Osteoblast (primary cell): Measurements from ENCODE around the gene SAMM50. TPM values are rescaled to one million over a fixed set of nuclear protein-coding genes. Genes with fewer than 3 reads are reported as not detected.
A peak's percentile ranks its signal among the peaks of the same experiment; 100 is the strongest.

ENCODE experiments used
- DNase-seq: peaks from one replicate; pipeline ENCODE4 v3.0.0; 2011; ENCODE audit warnings: low spot score, mixed read lengths; ENCODE audit not compliant: insufficient read length; ENCODE audit errors: missing footprints
- H2AFZ ChIP-seq: 2 replicates; pipeline ENCODE4 v1.6.0; 2011; ENCODE audit warnings: mild to moderate bottlenecking, low read length
- H3K27ac ChIP-seq: 2 replicates; pipeline ENCODE4 v1.5.1; 2011; ENCODE audit warnings: mild to moderate bottlenecking, low read depth, low read length, moderate library complexity
- H3K27me3 ChIP-seq: 2 replicates; pipeline ENCODE4 v1.6.0; 2012; ENCODE audit warnings: mild to moderate bottlenecking, control low read depth, inconsistent platforms, low read length, moderate library complexity; ENCODE audit not compliant: insufficient read depth
- H3K36me3 ChIP-seq: 2 replicates; pipeline ENCODE4 v1.5.1; 2011; ENCODE audit warnings: mild to moderate bottlenecking, low read length, control low read depth, moderate library complexity; ENCODE audit not compliant: insufficient read depth
- H3K4me1 ChIP-seq: 2 replicates; pipeline ENCODE4 v1.5.1; 2011; ENCODE audit warnings: mild to moderate bottlenecking, low read length, control low read depth, moderate library complexity; ENCODE audit not compliant: insufficient read depth
- H3K4me2 ChIP-seq: 2 replicates; pipeline ENCODE4 v1.6.0; 2011; ENCODE audit warnings: mild to moderate bottlenecking, low read length; ENCODE audit not compliant: insufficient read depth
- H3K4me3 ChIP-seq: fragments of 200-600 bp; sonication (generic); 3 replicates; pipeline ENCODE4 v1.5.1; 2012; ENCODE audit warnings: mild to moderate bottlenecking, low read length, inconsistent platforms; ENCODE audit not compliant: insufficient read depth
- H3K79me2 ChIP-seq: 2 replicates; pipeline ENCODE4 v1.6.0; 2012; ENCODE audit warnings: mild to moderate bottlenecking, low read length, control low read depth, inconsistent platforms; ENCODE audit not compliant: insufficient read depth
- H3K9me3 ChIP-seq: 2 replicates; pipeline ENCODE4 v1.5.1; 2011; ENCODE audit warnings: low read depth, low read length, control low read depth
- H4K20me1 ChIP-seq: 2 replicates; pipeline ENCODE4 v1.6.0; 2012; ENCODE audit warnings: mild to moderate bottlenecking, low read length, control low read depth; ENCODE audit not compliant: insufficient read depth
- total RNA-seq: library from RNA; depleted of rRNA; stranded (reverse); fragments of >200 nt; gene quantifications from 2 replicates; pipeline ENCODE4 v1.2.3, GENCODE V29; 2012
- TF ChIP-seq, protein P1 (sequence below): IDR thresholded peaks from 2 replicates; pipeline ENCODE4 v1.5.1; 2011; ENCODE audit warnings: mild to moderate bottlenecking, low read depth, low read length, moderate library complexity; ENCODE audit errors: extremely low read depth

Gene SAMM50
- total RNA-seq, result 36.6 and 41.5 TPM in 2 replicates

DNA sequence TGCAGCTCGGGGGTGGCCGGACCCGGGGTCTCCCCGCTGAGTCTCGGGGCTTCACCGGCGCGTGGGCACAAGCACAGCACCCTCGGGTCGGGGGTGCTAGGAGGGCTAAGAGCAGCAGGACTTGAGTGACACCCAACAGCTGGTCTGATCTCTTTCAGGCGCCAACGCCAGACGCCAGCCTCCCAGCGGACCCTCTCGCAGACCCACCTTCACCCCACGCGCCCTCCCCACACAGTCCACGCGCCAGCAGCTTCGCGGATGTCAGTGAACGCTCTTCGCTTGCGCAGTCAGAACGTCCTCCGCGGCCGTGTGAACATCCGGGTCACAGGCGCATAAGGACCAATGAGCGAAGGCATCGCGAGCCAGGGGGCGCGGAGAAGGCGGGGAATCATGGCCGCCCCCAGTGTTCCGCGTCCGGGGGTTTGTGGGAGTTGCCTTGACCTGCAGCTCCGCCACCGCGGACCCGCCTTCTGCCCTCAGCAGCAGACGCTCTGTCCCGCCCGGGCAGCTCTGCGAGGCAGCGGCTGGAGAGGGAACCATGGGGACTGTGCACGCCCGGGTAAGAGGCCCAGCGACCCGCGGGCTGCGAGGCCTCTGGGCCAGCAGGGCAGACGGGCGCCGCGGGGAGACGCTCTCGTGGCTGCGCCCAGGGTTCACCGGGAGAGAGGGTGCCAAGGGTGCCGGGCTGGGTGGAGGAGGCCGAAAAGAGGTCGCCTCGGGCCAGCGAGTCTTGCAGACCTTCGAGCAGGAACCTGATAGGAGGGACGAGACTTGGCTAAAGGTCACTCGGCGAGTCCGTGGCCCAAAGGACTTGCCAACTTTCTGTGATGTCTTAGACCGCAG lies at the start of gene SAMM50:
SAMM50 (plus strand) TSS at position 403 of the 843 bp plus-strand sequence; CDS start at position 539, 136 bp downstream.
- H4K20me1 ChIP-seq, result peaks cover 12% of the 10 kb centered on the region
- TF ChIP-seq, protein P1, sequence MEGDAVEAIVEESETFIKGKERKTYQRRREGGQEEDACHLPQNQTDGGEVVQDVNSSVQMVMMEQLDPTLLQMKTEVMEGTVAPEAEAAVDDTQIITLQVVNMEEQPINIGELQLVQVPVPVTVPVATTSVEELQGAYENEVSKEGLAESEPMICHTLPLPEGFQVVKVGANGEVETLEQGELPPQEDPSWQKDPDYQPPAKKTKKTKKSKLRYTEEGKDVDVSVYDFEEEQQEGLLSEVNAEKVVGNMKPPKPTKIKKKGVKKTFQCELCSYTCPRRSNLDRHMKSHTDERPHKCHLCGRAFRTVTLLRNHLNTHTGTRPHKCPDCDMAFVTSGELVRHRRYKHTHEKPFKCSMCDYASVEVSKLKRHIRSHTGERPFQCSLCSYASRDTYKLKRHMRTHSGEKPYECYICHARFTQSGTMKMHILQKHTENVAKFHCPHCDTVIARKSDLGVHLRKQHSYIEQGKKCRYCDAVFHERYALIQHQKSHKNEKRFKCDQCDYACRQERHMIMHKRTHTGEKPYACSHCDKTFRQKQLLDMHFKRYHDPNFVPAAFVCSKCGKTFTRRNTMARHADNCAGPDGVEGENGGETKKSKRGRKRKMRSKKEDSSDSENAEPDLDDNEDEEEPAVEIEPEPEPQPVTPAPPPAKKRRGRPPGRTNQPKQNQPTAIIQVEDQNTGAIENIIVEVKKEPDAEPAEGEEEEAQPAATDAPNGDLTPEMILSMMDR, result no peak
- H3K4me1 ChIP-seq, result peaks cover 24% of the 10 kb centered on the region
- H3K79me2 ChIP-seq, result peaks cover 47% of the 10 kb centered on the region
- H3K36me3 ChIP-seq, result no peaks in the 10 kb centered on the region
- peak; percentile 98 for DNase-seq
- H3K27ac ChIP-seq, result peak within 1 kb of the TSS; percentile 89
- no peaks in the 10 kb centered on the region for H3K9me3 ChIP-seq
- H3K4me2 ChIP-seq, result peak within 1 kb of the TSS; percentile 91
- peak within 1 kb of the TSS; percentile 97 for H2AFZ ChIP-seq
- peak within 1 kb of the TSS; percentile 97 for H3K4me3 ChIP-seq
- no peaks in the 10 kb centered on the region for H3K27me3 ChIP-seq

DNA sequence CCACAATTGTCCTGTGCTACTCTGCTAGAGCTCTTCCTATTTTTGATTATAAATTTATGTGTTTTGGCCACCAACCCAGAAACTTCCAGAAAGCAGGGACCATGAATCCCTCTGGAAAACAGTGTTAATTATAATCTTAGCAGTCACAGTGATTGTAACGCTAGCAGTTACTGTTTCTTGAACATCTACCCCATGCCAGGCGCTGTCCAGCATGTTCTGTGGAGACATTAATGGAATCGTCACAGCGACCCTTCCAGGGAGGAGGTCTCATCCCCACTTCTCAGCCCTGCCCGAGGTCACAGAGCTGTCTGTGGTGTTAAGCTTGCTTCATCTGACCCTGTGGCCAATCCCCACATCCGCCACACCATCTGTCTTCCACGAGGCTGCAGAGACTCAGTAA lies 49.6 kb upstream of the SAMM50 start:
- no peaks in the 10 kb centered on the region for H4K20me1 ChIP-seq
- TF ChIP-seq, protein P1, result no peak
- H3K79me2 ChIP-seq, result no peaks in the 10 kb centered on the region
- H3K4me1 ChIP-seq, result peaks cover 7% of the 10 kb centered on the region
- no peaks in the 10 kb centered on the region for H3K36me3 ChIP-seq
- H3K27ac ChIP-seq, result no peak overlapping the region
- H3K27me3 ChIP-seq, result peaks cover 4% of the 10 kb centered on the region
- H3K9me3 ChIP-seq, result no peaks in the 10 kb centered on the region
- H3K4me3 ChIP-seq, result no peak overlapping the region
- no peak overlapping the region for H2AFZ ChIP-seq
- no peak overlapping the region for H3K4me2 ChIP-seq
- DNase-seq, result peak; percentile 45

DNA sequence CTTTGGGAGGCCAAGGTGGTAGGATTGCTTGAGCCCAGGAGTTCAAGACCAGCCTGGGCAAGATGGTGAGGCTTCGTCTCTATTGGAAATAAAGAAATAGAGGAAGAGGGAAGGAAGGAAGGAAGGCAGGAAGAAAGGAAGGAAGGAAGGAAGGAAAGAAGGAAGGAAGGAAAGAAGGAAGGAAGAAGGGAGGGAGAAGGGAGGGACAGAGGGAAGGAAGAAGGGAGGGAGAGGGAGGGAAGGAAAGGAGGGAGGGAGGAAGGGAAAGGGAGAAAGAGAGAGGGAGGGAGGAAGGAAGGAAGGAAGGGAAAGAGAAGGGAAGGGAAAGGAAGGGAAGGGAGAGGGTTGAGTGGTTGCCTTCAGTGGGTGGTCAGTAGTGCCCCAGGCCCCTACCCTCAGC lies 45.5 kb upstream of the SAMM50 start:
- peaks cover 12% of the 10 kb centered on the region for H3K27me3 ChIP-seq
- no peak overlapping the region for H3K27ac ChIP-seq
- TF ChIP-seq, protein P1, result no peak

DNA sequence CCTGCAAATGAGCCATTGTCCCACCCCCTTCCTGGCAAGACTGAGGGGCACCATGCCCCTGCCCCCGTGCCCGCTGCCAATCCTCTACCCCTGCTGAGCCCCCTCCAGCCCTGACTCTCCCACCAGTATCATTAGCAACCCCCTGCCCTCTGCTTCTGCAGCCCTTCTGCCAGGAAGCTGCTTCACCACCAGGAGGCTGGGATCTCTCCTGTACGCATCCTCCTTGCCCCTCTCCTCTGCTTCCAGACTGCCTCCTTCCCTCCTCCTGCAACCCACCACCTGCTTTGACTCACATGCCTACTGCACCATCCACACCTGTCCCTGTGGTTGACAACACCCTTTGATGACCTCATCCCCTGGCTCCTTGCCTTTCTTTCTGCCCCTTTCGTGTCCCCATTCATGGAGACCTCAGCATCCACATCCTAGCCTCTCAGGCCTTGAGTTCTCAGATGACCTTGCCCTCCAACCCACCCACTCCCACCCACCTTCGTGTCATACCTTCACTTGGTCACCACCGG lies 45.0 kb upstream of the SAMM50 start:
- no peak overlapping the region for H2AFZ ChIP-seq
- no peaks in the 10 kb centered on the region for H3K36me3 ChIP-seq
- no peaks in the 10 kb centered on the region for H3K79me2 ChIP-seq
- DNase-seq, result peak; percentile 72
- H3K4me1 ChIP-seq, result no peaks in the 10 kb centered on the region
- TF ChIP-seq, protein P1, result no peak
- H4K20me1 ChIP-seq, result no peaks in the 10 kb centered on the region
- no peak overlapping the region for H3K4me3 ChIP-seq
- H3K9me3 ChIP-seq, result no peaks in the 10 kb centered on the region
- H3K4me2 ChIP-seq, result no peak overlapping the region
- H3K27ac ChIP-seq, result no peak overlapping the region
- peaks cover 12% of the 10 kb centered on the region for H3K27me3 ChIP-seq

More for the DNA sequence above, 45.5 kb upstream of the SAMM50 start:
- Histone ChIP-seq H3K4me2 (no peak overlapping the region), H4K20me1 (no peaks in the 10 kb centered on the region), H3K4me1 (no peaks in the 10 kb centered on the region), H3K9me3 (no peaks in the 10 kb centered on the region), H3K4me3 (no peak overlapping the region), H2AFZ (no peak overlapping the region), H3K79me2 (no peaks in the 10 kb centered on the region), H3K36me3 (no peaks in the 10 kb centered on the region)
- DNase-seq, result no peak
